ENCODE measurements around the gene USP10. TPM values are rescaled to one million over a fixed set of nuclear protein-coding genes. Genes with fewer than 3 reads are reported as not detected.

USP10 gene
- total RNA-seq, 4 donors from 2014 or later: 49.1 to 70.2 (median 60.0) TPM

- no peak overlapping the region for H3K27ac ChIP-seq
- TF ChIP-seq POLR2AphosphoS5 (IDR thresholded peaks at IDR 0.05): no peak
- no peak for TF ChIP-seq EP300 (IDR thresholded peaks at IDR 0.05)
- no peak for TF ChIP-seq POLR2A (IDR thresholded peaks at IDR 0.05)
- no peak for TF ChIP-seq CTCF (IDR thresholded peaks at IDR 0.05)
- 84 to 92% methylated on average over 5 to 10 of the region's 10 CpGs for WGBS, 2 donors (ENCODE audit: low coverage in 1 of 2)
- H3K4me3 ChIP-seq: no peak overlapping the region
- no peaks in the 10 kb centered on the region for H3K9me3 ChIP-seq
- no peak for ATAC-seq
- H3K27me3 ChIP-seq: no peaks in the 10 kb centered on the region
- peaks cover 0 to 60% (median 10%) of the 10 kb centered on the region in 3 donors for H3K4me1 ChIP-seq
- H3K36me3 ChIP-seq: no peaks in the 10 kb centered on the region
These were observed 3.9 kb downstream of the USP10 start for GRCh38 chr16:84703681-84704080.

- no peaks in the 10 kb centered on the region for H3K9me3 ChIP-seq
- no peaks in the 10 kb centered on the region for H3K36me3 ChIP-seq
- no peak overlapping the region for H3K4me3 ChIP-seq
- H3K27ac ChIP-seq: no peak overlapping the region
- ATAC-seq: no peak
- TF ChIP-seq POLR2AphosphoS5 (IDR thresholded peaks at IDR 0.05) (no peak), CTCF (IDR thresholded peaks at IDR 0.05) (no peak), POLR2A (IDR thresholded peaks at IDR 0.05) (no peak), EP300 (IDR thresholded peaks at IDR 0.05) (no peak)
- H3K27me3 ChIP-seq: no peaks in the 10 kb centered on the region
- 88 to 94% methylated on average over 2 of the region's 2 CpGs for WGBS, 2 donors (ENCODE audit: low coverage in 1 of 2)
- peaks cover 0 to 61% (median 8%) of the 10 kb centered on the region in 3 donors for H3K4me1 ChIP-seq
These were observed 4.5 kb downstream of the USP10 start for GRCh38 chr16:84704253-84704652.

GRCh38 chr16:84706856-84707255 is 7.1 kb downstream of the USP10 start:
- 100% methylated on average over 1 of the region's 1 CpG for WGBS, 2 donors (ENCODE audit: low coverage in 1 of 2)
- TF ChIP-seq EP300 (IDR thresholded peaks at IDR 0.05) (no peak), POLR2AphosphoS5 (IDR thresholded peaks at IDR 0.05) (no peak), CTCF (IDR thresholded peaks at IDR 0.05) (no peak), POLR2A (IDR thresholded peaks at IDR 0.05) (no peak)
- H3K4me1 ChIP-seq: peaks cover 0 to 69% (median 0%) of the 10 kb centered on the region in 3 donors

GRCh38 chr16:84709609-84710008 is 9.8 kb downstream of the USP10 start:
- no peak overlapping the region for H3K4me3 ChIP-seq
- H3K27me3 ChIP-seq: no peaks in the 10 kb centered on the region
- no peak for TF ChIP-seq CTCF (IDR thresholded peaks at IDR 0.05)
- TF ChIP-seq POLR2A (IDR thresholded peaks at IDR 0.05): no peak
- TF ChIP-seq EP300 (IDR thresholded peaks at IDR 0.05): no peak
- no peak for TF ChIP-seq POLR2AphosphoS5 (IDR thresholded peaks at IDR 0.05)
- 80 to 90% methylated on average over 2 to 10 of the region's 10 CpGs for WGBS, 2 donors (ENCODE audit: low coverage in 1 of 2)
- no peak overlapping the region for H3K27ac ChIP-seq
- no peak for ATAC-seq
- H3K36me3 ChIP-seq: no peaks in the 10 kb centered on the region
- peaks cover 0 to 74% (median 6%) of the 10 kb centered on the region in 3 donors for H3K4me1 ChIP-seq
- H3K9me3 ChIP-seq: no peaks in the 10 kb centered on the region

More at GRCh38 chr16:84706856-84707255, 7.1 kb downstream of the USP10 start:
- Histone ChIP-seq H3K9me3 (no peaks in the 10 kb centered on the region), H3K27ac (no peak overlapping the region), H3K4me3 (no peak overlapping the region), H3K27me3 (no peaks in the 10 kb centered on the region), H3K36me3 (no peaks in the 10 kb centered on the region)
- ATAC-seq: no peak

GRCh38 chr16:84710686-84711085 is 10.9 kb downstream of the USP10 start:
- TF ChIP-seq CTCF (IDR thresholded peaks at IDR 0.05): no peak
- 85 to 87% methylated on average over 9 to 10 of the region's 11 CpGs for WGBS, 2 donors (ENCODE audit: low coverage in 1 of 2)
- ATAC-seq: no peak
- no peaks in the 10 kb centered on the region for H3K36me3 ChIP-seq
- H3K27ac ChIP-seq: no peak overlapping the region
- H3K4me3 ChIP-seq: no peak overlapping the region
- no peaks in the 10 kb centered on the region for H3K9me3 ChIP-seq
- H3K4me1 ChIP-seq: peaks cover 0 to 75% (median 6%) of the 10 kb centered on the region in 3 donors
- H3K27me3 ChIP-seq: no peaks in the 10 kb centered on the region
